HG02970 (cell line): ENCODE results near the gene MAP4K2.
A peak's percentile ranks its signal among the peaks of the same experiment; 100 is the strongest.
"Not testable (repeated sequence)": the region's sequence is repeated elsewhere in the genome, so short reads cannot be mapped to it uniquely, and the experiment has no call there.

Source experiments
- ATAC-seq: cut with Tn5 transposase; IDR thresholded peaks from one replicate; pipeline ENCODE4 v1.9.1; 2021; ENCODE audit warnings: mild to moderate bottlenecking, moderate library complexity, moderate number of reproducible peaks; ENCODE audit not compliant: unreplicated experiment, low FRiP score

The MAP4K2 gene

DNA sequence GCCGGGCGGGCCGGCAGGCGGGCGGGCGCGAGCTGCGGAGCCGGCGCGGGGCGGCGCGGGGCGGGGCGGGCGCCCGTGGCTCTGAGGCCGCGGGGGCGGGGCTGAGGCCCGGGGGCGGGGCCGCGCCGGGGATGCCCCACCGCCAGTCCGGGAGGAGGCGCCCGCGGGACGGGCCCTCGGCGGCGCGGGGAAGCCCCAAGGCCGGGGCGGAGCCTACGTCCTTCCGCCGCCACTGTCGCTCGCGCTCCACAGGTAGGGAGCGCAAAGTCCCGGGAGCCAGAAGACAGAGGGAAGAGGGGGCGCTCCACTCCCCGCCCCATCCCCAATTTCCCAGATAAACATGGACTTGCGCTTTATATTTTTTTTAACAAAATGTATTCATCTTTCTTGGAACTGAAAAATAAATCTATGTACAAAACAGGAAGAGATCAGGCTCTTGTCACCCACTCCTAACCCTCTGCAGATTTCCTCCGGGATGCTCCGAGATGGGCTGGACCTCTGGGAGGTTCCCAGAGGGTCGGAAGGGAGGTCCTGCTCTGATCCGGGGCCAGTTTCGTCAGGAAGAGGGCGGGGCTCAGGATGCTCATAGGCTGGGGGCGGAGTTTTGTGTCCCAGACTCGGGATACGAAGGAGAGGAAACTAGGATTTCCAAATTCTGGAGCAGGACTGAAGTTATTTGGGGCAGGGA lies at the start of gene MAP4K2:
Gene MAP4K2, minus strand, starts transcription at position 57 of the 688 bp plus-strand sequence. CDS start 65 bp downstream, outside the sequence.
- ATAC-seq: peak; percentile 64

DNA sequence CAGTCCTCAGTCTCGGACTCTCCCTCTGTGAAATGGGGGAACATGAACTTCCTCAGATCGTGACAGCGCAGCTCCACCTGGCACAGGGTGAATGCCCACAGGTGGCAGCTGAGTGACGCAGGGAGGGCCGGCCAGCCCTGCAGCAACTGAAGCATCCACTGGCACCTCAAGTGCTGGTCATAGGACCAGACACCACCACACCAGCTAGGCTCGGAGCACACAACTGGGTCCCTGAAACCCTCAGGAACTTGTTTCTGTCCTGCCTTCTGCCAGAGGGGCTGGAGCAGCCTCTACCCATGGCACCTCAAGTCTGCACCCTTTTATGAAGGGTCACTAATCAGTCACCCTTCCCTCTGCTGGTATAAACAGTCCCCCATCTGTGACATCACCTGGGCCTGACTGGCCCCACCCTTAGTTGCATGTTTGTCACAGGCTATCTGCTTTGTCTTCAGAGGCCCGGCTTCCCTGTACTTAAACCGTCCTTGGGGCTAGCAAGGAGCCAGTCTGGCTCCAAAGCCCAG lies 48.9 kb upstream of the MAP4K2 start:
- ATAC-seq: no peak

DNA sequence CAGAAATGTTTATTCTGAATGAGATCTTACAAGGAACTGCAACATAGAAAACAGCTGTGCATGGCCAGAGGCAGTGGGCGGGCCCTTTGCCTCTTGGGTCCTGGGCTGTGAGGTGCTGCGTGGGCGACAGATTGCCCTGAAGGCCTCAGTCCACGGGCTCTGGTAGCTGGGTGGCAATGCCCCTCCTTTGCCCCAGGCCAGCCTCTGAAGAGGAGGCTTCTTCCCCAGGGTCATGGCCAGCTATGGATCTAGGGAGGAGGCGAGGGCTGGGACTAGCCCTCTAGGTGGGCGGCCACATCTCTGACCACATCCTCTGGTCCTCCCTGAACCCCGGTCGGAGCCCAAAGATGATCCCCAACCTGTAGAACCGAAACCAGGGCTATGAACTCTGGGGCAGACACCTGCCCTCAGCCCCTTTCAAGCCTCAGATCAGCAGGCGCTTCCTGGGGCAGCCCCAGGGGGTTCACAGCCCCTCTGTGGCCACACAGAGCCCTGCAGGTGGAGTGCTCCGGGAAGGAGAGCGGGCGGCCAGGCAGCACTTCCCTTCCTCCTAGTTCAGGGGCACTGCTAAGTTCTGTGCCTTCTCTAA lies 48.1 kb upstream of the MAP4K2 start:
- ATAC-seq: peak; percentile 64

DNA sequence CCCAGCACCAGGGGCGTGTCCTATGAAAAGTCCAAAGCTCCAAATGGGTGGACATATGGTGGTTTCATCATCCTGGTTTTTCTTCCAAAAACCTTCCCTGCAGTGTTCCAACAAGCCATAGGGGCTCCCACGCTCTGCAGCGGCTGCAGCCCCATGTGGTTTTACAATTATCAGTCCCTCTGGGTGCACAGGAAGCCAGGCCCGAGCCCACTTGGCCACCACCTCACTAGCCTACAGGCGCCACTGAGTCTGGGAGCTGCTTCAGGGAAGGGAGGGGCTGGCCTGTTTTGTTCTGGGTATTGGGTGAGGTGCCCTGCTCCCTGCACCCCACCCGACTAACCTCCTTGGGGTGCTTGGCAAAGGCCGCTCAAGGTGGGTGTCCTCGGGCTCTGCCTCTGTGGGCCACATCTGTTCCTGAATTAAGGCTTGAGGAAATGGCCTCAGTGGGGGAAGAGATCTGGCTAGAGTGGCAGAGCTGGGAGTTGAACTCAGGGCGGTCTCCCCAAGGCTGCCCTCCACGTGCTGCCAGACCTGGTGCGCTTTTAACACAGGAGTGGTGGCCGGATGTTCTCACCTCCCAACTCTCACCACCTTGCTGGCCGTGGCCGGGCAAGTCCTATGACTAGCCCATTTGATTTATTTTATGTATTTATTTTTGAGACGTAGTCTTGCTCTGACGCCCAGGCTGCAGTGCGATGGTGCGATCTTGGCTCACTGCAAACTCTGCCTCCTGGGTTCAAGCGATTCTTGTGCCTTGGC lies 46.8 kb upstream of the MAP4K2 start:
- no peak for ATAC-seq

DNA sequence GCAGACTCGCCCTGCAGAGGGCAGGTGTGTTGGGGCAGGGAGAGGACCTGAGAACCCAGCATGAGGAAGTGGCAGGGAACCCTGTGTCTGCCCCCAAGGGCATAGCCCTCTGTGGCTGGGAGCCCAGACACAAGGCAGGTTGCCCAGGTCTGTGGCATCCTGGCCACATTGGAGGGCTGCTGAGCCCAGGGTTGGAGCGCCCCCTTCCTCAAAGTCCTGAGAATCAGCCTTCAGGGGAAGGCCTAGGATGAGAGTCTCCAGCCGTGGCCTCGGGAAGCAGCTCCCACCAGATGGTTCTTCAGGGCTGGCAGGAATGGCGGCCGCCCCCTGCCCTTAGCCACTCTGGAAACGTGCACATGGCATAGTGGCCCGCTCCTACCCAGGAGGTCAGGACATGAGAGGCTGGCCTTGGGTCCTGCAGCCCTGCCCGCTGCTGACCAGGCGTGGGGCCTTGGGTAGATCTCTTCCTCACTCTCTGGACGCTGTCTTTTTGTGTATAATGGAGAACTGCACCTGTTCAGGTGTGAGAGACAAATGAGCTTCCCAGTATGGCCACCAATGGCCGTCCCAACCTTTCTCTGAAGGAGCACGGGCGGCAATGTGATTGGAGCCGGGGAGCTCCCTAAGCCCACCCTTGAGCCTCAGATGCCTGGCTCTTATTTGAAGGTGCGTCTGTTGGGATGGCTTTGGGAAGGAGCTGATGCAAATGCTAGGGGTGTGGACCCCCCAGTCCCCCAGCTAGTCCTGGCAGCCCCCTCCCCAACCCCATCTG lies 46.0 kb upstream of the MAP4K2 start:
- no peak for ATAC-seq

DNA sequence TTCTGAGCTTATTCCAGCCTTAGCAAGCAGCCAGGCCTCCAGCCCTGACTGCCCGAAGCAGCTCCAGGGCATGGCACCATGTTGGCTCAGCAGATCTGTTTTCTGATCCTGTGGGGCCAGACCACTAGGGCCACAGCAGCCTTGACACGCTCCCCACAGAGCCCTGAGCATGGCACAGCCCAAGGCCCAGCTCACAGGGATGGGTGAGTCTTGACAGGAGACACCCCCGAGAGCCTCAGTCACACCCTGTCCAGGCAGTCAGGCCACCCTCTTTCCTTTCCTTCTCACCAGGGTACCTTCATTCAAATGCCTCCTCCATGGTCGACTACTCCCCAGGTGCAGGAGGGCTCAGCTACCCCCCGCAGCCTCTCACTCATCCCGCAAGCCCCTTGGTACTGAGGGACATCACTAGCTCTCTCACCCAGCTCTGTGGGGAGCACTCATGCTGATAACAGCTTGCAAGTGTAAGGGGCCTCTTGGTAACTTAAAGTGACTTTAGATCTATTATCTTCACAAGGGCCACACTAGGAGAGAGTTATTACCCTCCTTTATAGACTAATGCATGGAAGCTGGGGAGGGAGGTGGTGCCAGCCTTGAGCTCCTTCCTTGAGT lies 45.3 kb upstream of the MAP4K2 start:
- no peak for ATAC-seq

DNA sequence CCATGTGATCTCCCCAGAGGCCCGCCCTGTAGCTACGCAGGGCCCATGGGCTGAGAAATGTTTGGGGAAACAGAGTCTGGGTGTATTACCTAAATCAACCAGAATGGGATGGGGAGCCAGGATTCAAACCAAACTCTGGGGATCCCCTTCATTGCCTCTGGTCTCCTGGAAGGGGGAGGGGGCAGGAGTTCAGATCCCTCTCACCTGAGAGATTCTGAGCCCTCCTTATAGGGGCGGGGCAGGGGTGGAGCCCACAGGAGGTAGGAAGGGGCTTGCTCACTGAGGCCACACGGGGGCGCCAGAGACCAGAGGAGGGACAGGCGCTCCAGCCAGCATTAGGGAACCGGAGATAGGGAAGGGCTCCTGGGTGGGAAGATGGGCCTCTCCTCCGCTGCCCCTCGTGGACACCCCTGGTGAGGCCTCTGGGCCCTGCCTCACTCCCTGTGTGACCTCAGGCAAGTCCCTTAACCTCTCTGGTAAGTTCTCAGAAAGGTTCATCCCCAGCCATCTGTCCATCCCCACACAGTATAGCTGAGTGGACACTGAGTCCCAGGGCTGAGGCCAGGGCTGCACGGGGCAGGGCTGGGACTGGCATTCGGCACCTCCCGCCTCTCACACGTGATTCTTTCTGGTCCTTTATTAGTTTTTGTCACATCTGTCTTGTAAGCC lies 44.1 kb upstream of the MAP4K2 start:
- ATAC-seq: no peak

DNA sequence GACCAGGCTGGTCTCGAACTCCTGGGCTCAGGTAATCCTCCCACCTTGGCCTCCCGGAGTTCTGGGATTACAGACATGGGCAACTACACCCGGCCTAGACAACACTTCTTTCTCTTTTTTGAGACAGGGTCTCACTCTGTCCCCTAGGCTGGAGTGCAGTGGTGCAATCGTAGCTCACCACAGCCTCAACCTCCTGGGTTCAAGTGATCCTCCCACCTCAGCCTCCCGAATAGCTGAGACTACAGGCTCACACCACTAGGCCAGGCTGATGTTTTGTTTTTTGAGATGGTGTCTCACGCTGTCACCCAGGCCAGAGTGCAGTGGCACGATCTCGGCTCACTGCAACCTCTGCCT lies 42.7 kb upstream of the MAP4K2 start:
- ATAC-seq: not testable (repeated sequence)

DNA sequence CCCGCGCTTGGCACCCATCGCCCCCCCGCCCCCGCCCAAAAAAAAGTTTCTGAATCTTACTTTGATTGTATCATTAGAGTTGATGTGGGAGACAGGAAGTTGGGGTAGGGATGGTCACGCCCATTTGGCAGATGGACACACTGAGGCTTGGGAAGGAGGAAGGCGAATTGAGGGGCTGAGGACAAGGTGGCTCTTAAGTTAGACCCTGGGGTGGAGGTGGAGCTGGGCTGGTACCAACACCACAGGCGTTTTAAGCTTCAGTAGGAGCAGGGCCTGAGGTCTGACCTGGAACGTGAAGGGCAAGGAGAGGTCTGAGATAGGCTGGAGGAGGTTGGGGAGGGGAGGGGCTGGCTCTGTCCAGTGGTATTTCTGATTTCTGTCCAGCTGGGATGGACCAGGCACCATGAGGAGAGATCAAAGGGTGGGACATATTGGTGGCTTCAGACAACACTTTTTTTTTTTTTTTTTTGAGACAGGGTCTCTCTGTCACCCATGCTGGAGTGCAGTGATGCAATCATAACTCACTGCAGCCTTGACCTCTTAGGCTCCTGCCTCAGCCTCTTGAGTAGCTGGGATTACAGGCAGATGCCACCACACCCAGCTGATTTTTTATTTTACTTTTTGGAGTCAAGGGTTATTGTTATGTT lies 42.2 kb upstream of the MAP4K2 start:
- no peak for ATAC-seq

DNA sequence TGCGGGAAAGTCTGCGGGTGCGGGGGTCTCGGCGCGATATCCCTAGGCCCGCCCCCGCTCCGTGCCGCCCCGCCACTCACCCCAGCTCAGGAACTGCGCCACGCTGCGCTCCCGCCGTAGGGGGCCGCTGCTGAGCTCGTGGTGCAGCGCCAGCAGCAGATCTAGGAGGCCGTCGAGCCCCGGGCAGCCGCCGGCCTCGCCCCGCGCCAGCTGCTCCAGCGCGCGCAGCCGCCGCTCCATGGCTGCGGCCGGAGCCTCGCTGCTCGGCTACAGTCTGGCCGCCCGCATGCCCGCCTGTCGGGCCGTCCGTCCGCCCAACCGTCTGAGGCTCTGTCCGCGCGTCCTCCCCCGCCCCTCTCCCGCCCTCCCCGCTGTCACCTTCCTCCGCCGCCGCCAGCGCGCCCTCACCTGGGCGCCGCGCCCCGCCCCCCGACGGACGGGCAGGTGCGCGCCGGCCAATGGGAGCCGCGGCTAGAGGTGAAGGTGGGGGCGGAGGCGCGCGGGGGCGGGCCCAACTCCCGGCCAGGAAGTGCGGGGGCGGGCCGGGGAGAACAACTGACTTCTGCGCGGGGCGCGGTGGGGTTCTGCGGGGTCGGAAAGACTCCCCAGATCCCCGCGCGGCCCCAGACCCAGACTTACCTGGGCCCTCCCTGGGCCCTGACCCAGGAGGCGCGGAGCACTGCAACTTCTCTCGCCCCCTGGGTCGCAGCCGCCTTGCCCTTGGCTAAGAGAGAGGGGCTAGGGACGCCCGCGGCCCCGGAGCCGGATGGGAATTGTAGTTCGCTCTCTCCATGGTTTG lies 41.5 kb upstream of the MAP4K2 start, which contains the start of gene CDC42BPG:
Gene CDC42BPG, minus strand, starts transcription at position 324 of the 799 bp plus-strand sequence. Its CDS starts 84 bp downstream, at position 240.
- ATAC-seq: no peak

DNA sequence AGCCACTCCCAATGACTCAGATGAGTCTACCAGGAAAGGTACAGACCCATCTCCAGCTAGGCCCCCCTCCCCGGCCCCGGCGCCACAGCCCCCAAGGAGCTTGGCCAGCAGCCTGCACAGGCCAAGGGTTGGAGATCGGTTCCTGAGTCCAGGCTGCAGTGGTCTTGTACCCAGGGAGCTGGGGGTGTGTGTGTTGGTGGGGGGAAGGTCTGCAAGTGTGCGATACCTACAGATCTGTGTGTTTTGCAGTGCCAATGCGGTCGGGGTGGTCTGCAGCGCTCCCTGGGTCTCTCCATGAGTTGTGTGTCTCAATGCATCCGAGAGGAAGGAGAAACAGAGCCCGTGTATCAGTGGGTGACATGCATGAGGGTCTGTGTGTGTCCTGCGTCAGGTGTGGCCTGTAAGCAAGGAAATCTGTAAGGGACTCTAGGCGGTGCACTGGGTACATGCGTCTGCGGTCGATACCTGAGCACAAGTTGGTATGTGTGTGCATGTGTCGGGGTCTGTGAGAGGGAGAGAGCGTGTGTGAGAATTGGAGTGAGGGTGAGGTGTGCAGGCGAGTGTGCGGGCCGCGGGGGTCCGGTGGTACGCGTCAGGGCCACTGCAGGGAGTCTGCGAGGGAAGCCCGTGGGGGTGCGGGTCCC lies 40.8 kb upstream of the MAP4K2 start:
- ATAC-seq: no peak

DNA sequence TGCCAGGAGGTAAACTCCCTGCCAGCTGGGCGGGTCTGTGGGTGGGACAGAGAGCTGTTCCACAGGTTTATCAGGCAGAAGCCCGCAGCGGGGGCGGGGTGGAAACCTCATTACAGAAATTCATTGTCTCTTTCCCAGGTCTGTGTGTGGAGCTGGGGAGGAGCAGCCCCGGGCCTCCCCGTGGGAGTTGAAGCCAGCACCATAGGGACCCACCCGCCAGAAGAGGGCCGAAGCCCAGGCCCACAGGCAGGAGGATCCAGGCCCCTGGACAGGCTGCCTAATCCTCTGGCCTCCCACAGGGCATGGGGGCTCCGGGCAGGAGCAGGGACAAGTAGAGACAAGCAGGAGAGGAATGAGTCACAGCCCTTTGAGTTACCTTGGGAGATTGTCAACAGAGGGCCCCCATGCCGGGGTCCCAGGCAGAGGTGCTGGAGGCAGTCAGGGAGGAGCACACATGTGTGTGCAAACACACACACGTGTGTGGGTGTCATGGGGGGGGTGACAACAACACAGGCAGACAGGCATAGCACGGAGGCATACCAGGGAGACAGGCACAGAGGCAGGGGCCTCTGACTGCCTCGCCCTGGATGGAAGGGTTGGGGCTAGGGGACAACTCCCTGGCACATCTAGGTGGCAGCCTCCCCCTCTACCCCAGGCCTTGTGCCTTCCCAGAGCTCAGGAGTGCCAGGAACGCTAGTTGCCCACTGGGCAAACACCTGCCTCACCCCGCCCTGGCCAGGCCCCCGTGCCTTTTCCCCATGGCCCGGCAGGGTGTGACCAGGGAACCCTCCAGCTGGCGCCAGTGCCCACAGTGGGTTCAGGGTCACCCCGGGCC lies 40.1 kb upstream of the MAP4K2 start:
- no peak for ATAC-seq

DNA sequence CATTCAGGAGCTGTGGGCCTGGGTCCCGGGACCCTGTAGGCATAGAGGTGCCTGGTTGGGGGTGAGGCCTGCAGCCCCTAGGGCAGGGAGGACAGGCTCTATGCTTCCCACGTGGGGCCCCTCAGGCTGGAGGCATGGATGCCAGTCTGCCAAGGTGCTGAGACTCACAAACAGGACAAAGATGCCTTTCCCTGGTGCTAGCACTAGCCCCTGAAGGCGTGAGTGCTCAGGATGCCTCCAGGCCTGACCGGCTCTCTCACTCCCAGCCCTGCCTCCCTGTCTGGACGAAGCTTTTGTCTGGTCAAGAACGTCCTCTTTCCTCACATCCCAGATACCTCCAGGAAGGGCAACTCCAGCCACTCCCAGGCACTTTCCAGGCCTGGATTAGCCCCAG lies 39.3 kb upstream of the MAP4K2 start:
- ATAC-seq: no peak

DNA sequence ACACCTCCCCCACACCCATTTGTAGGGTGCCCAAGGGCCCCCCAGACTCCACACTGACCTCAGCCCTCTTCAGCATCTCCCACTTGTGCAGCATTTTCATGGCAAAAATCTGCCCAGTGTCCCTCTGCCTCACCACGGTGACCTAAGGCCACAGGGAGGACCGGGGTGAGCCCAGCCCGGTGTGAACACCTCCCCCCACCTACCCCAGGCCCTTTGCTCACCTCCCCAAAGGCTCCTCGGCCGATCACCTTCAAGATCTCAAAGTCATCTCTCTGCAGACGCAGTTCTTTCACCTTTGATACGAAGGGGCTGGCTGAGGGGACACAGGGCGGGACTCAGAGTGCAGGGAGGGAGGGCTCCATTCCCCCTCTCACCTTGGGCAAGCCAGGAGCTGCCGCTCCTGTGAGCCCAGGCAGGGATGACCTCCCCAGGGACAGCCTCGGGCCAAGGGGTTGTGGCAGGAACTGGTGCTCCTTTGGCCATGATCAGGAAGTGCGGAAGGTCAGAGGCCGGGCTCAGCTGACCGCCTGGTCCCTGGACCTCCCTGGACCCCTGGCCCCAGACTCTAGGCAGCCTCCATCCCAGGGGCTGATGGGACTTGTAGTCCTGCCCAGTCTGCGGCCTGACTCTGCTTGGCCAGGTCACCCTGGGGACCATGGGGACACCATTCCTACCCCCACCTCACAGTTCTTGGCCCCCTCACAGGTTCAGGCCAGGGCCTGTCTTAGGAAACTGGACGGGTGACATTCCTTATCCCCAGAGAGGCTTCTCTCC lies 38.8 kb upstream of the MAP4K2 start:
- ATAC-seq: no peak

DNA sequence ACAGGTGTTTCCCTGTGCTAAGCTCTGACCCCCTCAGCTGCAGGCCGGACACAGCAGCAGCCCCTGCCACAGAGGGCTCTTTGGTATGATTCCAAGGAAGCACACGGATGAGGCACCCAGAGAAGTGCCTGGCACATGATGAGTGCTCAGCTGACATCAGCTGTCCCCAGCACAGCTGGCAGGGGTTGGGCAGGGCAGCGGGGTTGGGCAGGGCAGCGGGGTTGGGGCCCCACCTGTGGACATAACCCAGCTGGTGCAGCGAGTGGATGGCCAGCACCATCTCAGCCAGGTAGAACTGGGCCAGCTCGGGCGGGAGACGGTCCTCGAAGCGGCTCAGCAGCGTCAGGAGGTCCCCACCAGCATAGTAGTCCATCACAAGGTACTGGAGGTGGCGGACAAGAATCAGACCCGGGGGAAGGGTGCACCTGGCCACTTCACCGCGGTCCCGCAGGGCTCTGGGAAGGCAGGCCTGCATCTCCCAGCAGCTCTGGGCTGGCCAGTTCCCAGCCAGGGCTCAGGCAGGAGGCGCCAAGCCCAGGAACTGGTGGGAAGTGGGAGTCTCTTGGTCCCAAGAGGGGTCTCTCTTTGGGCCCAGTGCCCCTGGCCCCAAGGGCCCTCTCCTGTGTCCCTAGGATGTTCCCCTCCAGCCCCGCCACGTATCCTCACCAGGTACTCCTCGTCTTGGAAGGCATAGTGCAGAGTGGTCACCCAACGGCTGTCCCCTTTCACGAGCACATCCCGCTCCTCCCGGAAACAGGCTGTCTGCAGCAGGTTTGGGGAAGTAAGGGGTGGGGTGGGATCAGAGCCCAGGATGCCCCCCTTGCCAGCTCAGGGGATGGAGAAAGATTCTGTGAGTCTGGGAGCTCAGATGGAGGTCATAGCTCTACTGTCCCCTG lies 37.1 kb upstream of the MAP4K2 start:
- no peak for ATAC-seq
